CD4-positive, alpha-beta T cell treated with Interleukin-15 for 1 hour (primary cell): ENCODE data around the gene WASF3.

Experiments used
- DNase-seq: peaks from one replicate; pipeline ENCODE4 v3.0.0-alpha.2; 2020

The WASF3 gene

DNA sequence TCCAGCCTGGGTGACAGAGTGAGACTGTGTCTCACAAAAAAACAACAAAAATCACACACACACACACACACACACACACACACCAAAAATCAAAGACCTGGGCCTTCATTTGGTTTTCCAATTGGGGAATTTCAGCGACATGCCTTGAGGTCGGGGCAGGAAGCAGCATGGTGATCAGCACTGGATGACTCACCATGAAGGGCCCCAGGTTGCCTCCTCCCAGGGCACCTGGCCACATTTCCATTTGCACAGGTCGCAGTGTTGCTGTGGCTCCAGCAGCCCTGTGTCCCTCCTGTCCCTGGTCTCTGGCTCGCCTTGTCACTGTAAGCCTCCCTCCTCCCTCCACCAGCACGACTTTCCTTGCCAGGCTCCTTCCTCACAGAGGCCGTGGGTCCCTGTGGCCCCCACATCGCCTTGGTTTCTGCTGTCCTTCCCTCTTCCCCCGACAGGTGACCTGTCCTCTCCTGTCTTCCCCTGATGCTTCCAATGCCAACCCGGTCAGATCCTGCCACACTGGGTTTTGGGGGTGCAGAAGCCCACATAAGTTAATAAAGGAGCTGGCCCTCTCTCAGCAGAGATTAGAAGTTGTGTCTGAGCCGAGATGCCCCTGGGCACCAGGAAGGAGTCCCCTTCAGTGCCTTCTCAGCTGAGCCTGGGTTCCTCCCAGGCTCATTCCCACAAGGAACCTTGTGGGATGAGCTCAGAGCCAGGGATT lies 136.4 kb downstream of the WASF3 start:
- no peak for DNase-seq

GRCh38 chr13:26694609-26695359 lies 137.3 kb downstream of the WASF3 start:
- no peak for DNase-seq

- DNase-seq, result no peak
Measured at GRCh38 chr13:26695360-26695705, 137.8 kb downstream of the WASF3 start.

- no peak for DNase-seq
Measured at GRCh38 chr13:26695891-26696311, 138.4 kb downstream of the WASF3 start.

- no peak for DNase-seq
Measured at GRCh38 chr13:26697069-26697955, 139.8 kb downstream of the WASF3 start.

GRCh38 chr13:26698392-26699196 lies 141.1 kb downstream of the WASF3 start:
- DNase-seq, result peak; percentile 67

GRCh38 chr13:26699197-26699490 lies 141.7 kb downstream of the WASF3 start:
- no peak for DNase-seq

DNA sequence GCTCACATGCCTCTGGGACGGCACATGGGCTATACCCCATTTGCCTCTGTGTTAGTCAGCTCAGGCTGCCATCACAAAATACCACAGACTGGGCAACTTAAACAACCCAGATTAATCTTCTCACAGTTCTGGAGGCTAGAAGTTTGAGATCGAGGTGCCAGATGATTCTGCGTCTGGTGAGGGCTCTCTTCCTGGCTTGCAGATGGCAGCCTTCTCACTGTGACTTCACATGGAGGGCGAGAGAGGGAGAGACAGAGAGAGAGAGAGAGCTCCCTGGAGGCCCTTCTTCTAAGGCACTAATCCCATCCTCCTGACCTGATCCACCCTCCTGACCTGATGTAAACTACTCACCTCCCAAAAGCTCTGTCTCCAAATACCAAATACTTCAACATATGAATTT lies 148.1 kb downstream of the WASF3 start:
- no peak for DNase-seq

GRCh38 chr13:26706381-26706780 lies 148.9 kb downstream of the WASF3 start:
- no peak for DNase-seq

GRCh38 chr13:26707122-26708006 lies 149.9 kb downstream of the WASF3 start:
- no peak for DNase-seq

DNA sequence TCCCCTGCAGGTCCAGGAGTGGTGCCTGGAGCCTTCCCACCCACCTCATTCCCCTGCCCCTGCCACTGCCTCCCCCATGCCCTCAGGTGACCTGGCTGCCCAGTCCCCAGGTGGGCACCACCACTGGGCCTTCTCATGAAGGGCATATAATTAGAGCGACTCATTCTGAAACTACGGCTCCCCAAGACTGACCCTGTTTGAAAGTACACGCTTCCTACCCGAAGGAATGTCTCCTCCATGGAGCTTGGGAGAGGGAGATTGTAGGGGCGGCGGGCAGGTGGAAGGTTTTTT lies 150.5 kb downstream of the WASF3 start:
- DNase-seq, result no peak

- no peak for DNase-seq
Measured at GRCh38 chr13:26709461-26709860, 152.0 kb downstream of the WASF3 start.

DNA sequence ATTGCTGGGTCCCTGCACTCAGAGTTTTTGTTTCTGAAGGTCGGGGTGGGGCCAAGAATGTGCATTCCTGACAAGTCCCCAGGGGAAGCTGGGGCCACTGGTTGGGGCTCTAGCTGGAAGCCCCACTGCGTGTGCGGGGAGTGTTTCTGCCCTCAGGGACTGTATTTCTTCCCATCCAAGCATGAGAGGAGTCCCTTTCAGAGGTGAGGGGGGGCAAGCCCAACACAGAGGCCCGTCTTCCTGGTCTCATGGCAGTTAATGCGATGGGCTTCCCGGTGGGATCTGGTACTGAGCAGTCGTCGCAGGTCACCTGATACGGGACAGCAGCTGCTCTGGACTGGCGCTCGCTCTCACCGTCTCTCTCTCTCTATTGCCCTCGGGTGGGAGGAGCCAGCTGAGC lies 152.7 kb downstream of the WASF3 start:
- DNase-seq, result no peak

DNA sequence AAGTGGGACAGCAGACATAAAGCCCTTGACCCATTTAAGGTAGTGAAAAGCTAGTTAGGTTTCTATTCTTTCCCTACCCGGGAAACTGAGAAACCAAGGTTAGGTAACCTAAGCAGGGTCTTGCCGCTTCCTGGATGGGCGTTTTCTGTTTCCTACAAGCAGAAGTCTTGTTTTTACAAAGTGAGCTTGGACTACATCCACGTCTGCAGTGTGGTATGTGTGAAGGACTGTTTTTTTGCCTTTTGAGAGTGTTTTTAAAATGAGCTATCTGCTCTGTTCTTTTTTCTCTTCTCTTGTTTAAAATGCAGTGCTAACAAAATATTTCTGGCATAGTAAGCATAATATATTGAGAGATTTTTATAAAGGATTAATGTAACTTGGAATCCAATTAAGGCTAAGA lies 153.7 kb downstream of the WASF3 start:
- no peak for DNase-seq

- DNase-seq, result no peak
Measured at GRCh38 chr13:26713341-26713740, 155.9 kb downstream of the WASF3 start.

GRCh38 chr13:26716984-26717383 lies 159.5 kb downstream of the WASF3 start:
- no peak for DNase-seq

DNA sequence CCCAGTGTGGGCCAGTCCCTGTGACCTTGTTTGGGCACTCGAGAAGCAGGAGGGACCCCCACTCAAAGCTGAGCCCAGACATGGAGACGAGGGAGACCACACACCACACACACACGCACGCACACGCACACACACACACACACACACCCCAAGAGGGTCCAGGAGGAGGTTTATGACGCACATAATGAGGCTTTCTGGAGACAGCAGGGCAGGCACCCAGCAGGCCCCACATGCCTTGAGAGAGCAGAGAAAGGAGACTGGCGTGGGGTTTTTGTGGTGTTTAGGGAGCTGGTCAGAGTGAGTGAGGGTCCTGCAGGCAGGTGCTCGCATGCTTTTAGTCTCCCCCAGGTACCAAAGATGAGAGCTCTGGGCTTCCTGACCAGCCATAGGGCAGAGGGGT lies 160.7 kb downstream of the WASF3 start:
- DNase-seq, result no peak

DNA sequence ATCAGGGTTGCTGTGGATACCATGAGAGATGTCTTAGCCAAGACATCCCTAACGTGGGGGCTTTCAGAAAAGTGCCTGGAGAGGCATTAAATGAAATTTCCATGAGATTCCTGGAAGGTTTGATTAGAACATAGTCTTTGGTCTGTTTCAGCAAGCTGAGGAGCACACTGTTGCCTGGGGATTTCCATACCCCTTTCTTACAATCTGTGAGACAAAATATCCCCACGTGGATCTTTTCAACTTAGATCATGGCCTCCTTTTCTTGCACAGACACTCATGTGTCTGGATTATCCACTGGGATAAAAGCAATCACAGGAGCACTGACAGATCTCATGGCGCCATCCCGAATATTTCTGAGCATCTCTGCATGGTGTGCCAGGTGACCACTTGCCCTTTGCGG lies 161.4 kb downstream of the WASF3 start:
- no peak for DNase-seq

DNA sequence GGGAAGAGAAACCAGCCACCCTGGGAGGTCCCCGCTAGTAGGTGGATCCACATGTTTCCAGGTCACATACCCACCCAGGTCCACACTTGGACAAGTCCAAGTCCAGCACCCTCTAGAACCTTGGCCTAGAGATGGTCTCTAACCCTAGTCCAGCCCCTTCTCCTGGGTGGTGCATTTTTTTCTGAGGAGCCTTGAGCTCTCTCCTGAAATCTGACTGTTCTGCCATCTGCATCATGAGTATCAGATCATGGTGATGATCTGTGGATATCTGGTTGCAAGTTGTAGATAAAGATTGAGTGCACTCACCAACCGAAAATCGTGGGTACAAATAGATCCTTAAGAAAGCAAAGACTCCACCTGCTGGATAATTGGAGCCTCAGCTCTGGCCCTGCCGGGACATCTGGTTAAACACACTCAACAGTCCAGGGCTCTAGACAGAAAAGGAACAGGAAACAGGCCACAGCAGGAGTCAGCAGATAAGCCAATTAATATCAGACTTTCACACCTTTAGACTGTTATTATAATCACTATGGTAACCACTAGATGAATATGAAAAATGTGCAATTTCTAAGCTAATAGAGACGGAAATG lies 162.0 kb downstream of the WASF3 start:
- no peak for DNase-seq

GRCh38 chr13:26721251-26722121 lies 164.0 kb downstream of the WASF3 start:
- DNase-seq, result no peak

- DNase-seq, result no peak
Measured at GRCh38 chr13:26722321-26722720, 164.8 kb downstream of the WASF3 start.
